Natural killer cell (primary cell): ENCODE data around the gene FBXO9. TPM values are rescaled to one million over a fixed set of nuclear protein-coding genes. Genes with fewer than 3 reads are reported as not detected.
A peak's percentile ranks its signal among the peaks of the same experiment; 100 is the strongest.

ENCODE experiments used
- ATAC-seq, 3 donors: fragments of 150-1000 bp in 2 of 3; fragments of 200-7000 bp in 1 of 3; cut with Tn5 transposase; 1 replicate in 1 of 3; 2 replicates in 2 of 3; pipeline ENCODE4 v1.10.0; 2021; ENCODE audit warnings: mild to moderate bottlenecking in 2 of 3, moderate library complexity in 2 of 3
- DNase-seq, 2 donors: peaks; one replicate each; pipeline versions ENCODE4 v3.0.0 to v3.0.0-alpha.2; 2013 to 2021; ENCODE audit warnings: mixed read lengths in 1 of 2
- H3K27ac ChIP-seq: one replicate; pipeline ENCODE4 v1.5.1; 2013; ENCODE audit warnings: mild to moderate bottlenecking, low read length
- H3K27me3 ChIP-seq: one replicate; pipeline ENCODE4 v1.6.1; 2013; ENCODE audit warnings: low read length; ENCODE audit not compliant: control insufficient read depth, insufficient read depth
- H3K36me3 ChIP-seq: one replicate; pipeline ENCODE4 v1.6.1; 2013; ENCODE audit warnings: low read length; ENCODE audit not compliant: control insufficient read depth, insufficient read depth
- H3K4me1 ChIP-seq: one replicate; pipeline ENCODE4 v1.6.1; 2013; ENCODE audit warnings: low read length; ENCODE audit not compliant: control insufficient read depth, insufficient read depth
- H3K4me3 ChIP-seq: one replicate; pipeline ENCODE4 v1.5.1; 2013; ENCODE audit warnings: low read length
- H3K9me3 ChIP-seq: one replicate; pipeline ENCODE4 v1.6.1; 2013; ENCODE audit warnings: low read length; ENCODE audit not compliant: control insufficient read depth, insufficient read depth
- H3K27ac Mint-ChIP-seq, 2 donors: one replicate each; pipeline ENCODE4 v1.8.0; 2022; ENCODE audit warnings: mild to moderate bottlenecking in 2 of 2, mixed read lengths in 2 of 2, moderate library complexity in 1 of 2
- H3K27me3 Mint-ChIP-seq, 2 donors: one replicate each; pipeline ENCODE4 v1.8.0; 2022; ENCODE audit warnings: low read depth in 2 of 2, mixed read lengths in 2 of 2
- H3K36me3 Mint-ChIP-seq: one replicate; pipeline ENCODE4 v1.8.0; 2022; ENCODE audit warnings: mixed read lengths
- H3K4me1 Mint-ChIP-seq, 2 donors: one replicate each; pipeline ENCODE4 v1.8.0; 2022; ENCODE audit warnings: mixed read lengths in 2 of 2
- H3K4me3 Mint-ChIP-seq: one replicate; pipeline ENCODE4 v1.8.0; 2022; ENCODE audit warnings: mild to moderate bottlenecking, moderate library complexity, mixed read lengths
- H3K9me3 Mint-ChIP-seq, 2 donors: one replicate each; pipeline ENCODE4 v1.8.0; 2022; ENCODE audit warnings: mixed read lengths in 2 of 2
- CTCF ChIP-seq: fragments of 200-600 bp; IDR thresholded peaks from one replicate; pipeline ENCODE4 v1.8.0; 2022; ENCODE audit warnings: antibody characterized with exemption
- WGBS: methylation state at CpG from one replicate; pipeline ENCODE4 v1.1.7; 2013; ENCODE audit warnings: missing lambda C conversion rate; ENCODE audit not compliant: insufficient coverage; 5-methylcytosine and 5-hydroxymethylcytosine counted together
- intact Hi-C: fragments of 100-400 bp; cut with micrococcal nuclease; formaldehyde crosslinking; loops from one replicate; pipeline ENCODE4 v1.14.2; 2022
- total RNA-seq, 4 donors: library from RNA; stranded (reverse); fragments of 120-200 nt in 1 of 4; gene quantifications; one replicate each; pipeline versions ENCODE4 v1.2.3 to v1.2.4, GENCODE V29; 2013 to 2022

Gene FBXO9
- total RNA-seq, 3 donors from 2014 or later (not counting 1 experiment from before 2014, with no cell fraction given): 82.4 to 96.6 (median 88.9) TPM

- Mint-ChIP-seq H3K4me1 (peaks cover 0 to 5% of the 10 kb centered on the region in 2 donors), H3K27me3 (no peaks in the 10 kb centered on the region), H3K27ac (no peak overlapping the region), H3K4me3 (no peak overlapping the region), H3K9me3 (no peaks in the 10 kb centered on the region), H3K36me3 (peaks cover 15% of the 10 kb centered on the region)
- H3K27me3 ChIP-seq: no peaks in the 10 kb centered on the region
- TF ChIP-seq CTCF: no peak
- no peak overlapping the region for H3K27ac ChIP-seq
- DNase-seq: peak in 1 of 2 donors; percentile 5
- intact Hi-C loops: no loop called here
- ATAC-seq: peak in 1 of 3 donors; percentile 74
- H3K4me1 ChIP-seq: no peaks in the 10 kb centered on the region
- H3K4me3 ChIP-seq: no peak overlapping the region
- WGBS: 46% methylated on average over 2 of the region's 3 CpGs
- H3K36me3 ChIP-seq: peaks cover 33% of the 10 kb centered on the region
- no peaks in the 10 kb centered on the region for H3K9me3 ChIP-seq
Observed at GRCh38 chr6:53020005-53020744, 45.0 kb upstream of the FBXO9 start.

- no peaks in the 10 kb centered on the region for H3K27me3 ChIP-seq
- Mint-ChIP-seq H3K27me3 (no peaks in the 10 kb centered on the region), H3K4me1 (peaks cover 5% of the 10 kb centered on the region in 2 donors), H3K27ac (no peak overlapping the region), H3K9me3 (no peaks in the 10 kb centered on the region), H3K36me3 (peaks cover 7% of the 10 kb centered on the region), H3K4me3 (no peak overlapping the region)
- intact Hi-C loops: no loop called here
- ATAC-seq (no peak), DNase-seq (no peak)
- TF ChIP-seq CTCF: no peak
- no peak overlapping the region for H3K4me3 ChIP-seq
- H3K27ac ChIP-seq: no peak overlapping the region
- H3K36me3 ChIP-seq: peaks cover 12% of the 10 kb centered on the region
- H3K9me3 ChIP-seq: no peaks in the 10 kb centered on the region
- H3K4me1 ChIP-seq: no peaks in the 10 kb centered on the region
- 100% methylated on average over 1 of the region's 1 CpG for WGBS
Observed at GRCh38 chr6:53023323-53023722, 41.9 kb upstream of the FBXO9 start.

GRCh38 chr6:53026526-53026925 lies 38.7 kb upstream of the FBXO9 start:
- WGBS: 95% methylated on average over 3 of the region's 3 CpGs
- H3K4me3 Mint-ChIP-seq: no peak overlapping the region
- peaks cover 7% of the 10 kb centered on the region for H3K36me3 Mint-ChIP-seq
- no peaks in the 10 kb centered on the region for H3K4me1 ChIP-seq
- intact Hi-C loops: no loop called here
- no peak for ATAC-seq
- no peaks in the 10 kb centered on the region for H3K9me3 ChIP-seq
- H3K4me1 Mint-ChIP-seq: peaks cover under 1 to 5% of the 10 kb centered on the region in 2 donors
- H3K27me3 Mint-ChIP-seq: no peaks in the 10 kb centered on the region
- DNase-seq: no peak
- no peaks in the 10 kb centered on the region for H3K9me3 Mint-ChIP-seq
- TF ChIP-seq CTCF: no peak
- H3K4me3 ChIP-seq: no peak overlapping the region
- H3K27me3 ChIP-seq: no peaks in the 10 kb centered on the region
- no peak overlapping the region for H3K27ac ChIP-seq
- H3K36me3 ChIP-seq: peaks cover 36% of the 10 kb centered on the region
- no peak overlapping the region for H3K27ac Mint-ChIP-seq
